PC-9 (cell line): ENCODE measurements around the gene OR5V1. TPM values are rescaled to one million over a fixed set of nuclear protein-coding genes. Genes with fewer than 3 reads are reported as not detected.

Experiments used
- BruUV-seq: library from RNA; stranded (reverse); fragments of 400-500 nt; replicated peaks from 2 replicates; lab custom pipeline; 2021; lab: Mats Ljungman, UMichigan
- CTCF ChIA-PET: fragments of 300-600 bp; sonication (Branson Sonifier 250); formaldehyde crosslinking; loops from one replicate; lab custom pipeline; 2022; ENCODE audit warnings: antibody characterized with exemption; lab: Charles Lee
- POLR2A ChIA-PET: fragments of 300-600 bp; sonication (Branson Sonifier 250); formaldehyde crosslinking; loops from one replicate; lab custom pipeline; 2022; ENCODE audit warnings: antibody characterized with exemption; ENCODE audit not compliant: unreplicated experiment; lab: Charles Lee
- DNase-seq, 2 experiments: peaks; one replicate each; pipeline versions ENCODE4 v3.0.0 to v3.0.0-alpha.2; 2015 to 2022; ENCODE audit warnings: mixed read lengths in 1 of 2
- H2AFZ ChIP-seq: fragments of 200-600 bp; sonication (generic); 2 replicates; pipeline ENCODE4 v1.8.1; 2017; ENCODE audit warnings: antibody characterized with exemption
- H3F3A ChIP-seq: fragments of 200-600 bp; sonication (generic); 2 replicates; pipeline ENCODE4 v1.8.1; 2017; ENCODE audit warnings: antibody characterized with exemption, mild to moderate bottlenecking, low read depth; ENCODE audit not compliant: insufficient read depth
- H3K27ac ChIP-seq: fragments of 200-600 bp; sonication (generic); 2 replicates; pipeline ENCODE4 v1.6.1; 2016; ENCODE audit warnings: mixed run types
- H3K27me3 ChIP-seq: fragments of 200-600 bp; sonication (generic); 2 replicates; pipeline ENCODE4 v1.6.1; 2016; ENCODE audit warnings: low read depth, mixed run types; ENCODE audit not compliant: insufficient read depth
- H3K36me3 ChIP-seq: fragments of 200-600 bp; sonication (generic); 2 replicates; pipeline ENCODE4 v1.6.1; 2016; ENCODE audit warnings: low read depth, mixed run types
- H3K4me1 ChIP-seq: fragments of 200-600 bp; sonication (generic); replicated peaks from 2 replicates; pipeline ENCODE4 v1.6.1; 2016; ENCODE audit warnings: mixed run types; ENCODE audit not compliant: insufficient read depth
- H3K4me2 ChIP-seq: fragments of 200-600 bp; sonication (generic); 2 replicates; pipeline ENCODE4 v1.6.1; 2017; ENCODE audit warnings: mixed run types
- H3K4me3 ChIP-seq: fragments of 200-600 bp; sonication (generic); 2 replicates; pipeline ENCODE4 v1.6.1; 2016; ENCODE audit warnings: mixed run types
- H3K79me2 ChIP-seq: fragments of 200-600 bp; sonication (generic); 2 replicates; pipeline ENCODE4 v1.6.1; 2017; ENCODE audit warnings: low read depth, mixed run types
- H3K9me2 ChIP-seq: fragments of 200-600 bp; sonication (generic); 2 replicates; pipeline ENCODE4 v1.8.1; 2017; ENCODE audit warnings: mild to moderate bottlenecking; ENCODE audit not compliant: insufficient read depth
- H3K9me3 ChIP-seq: fragments of 200-600 bp; sonication (generic); 2 replicates; pipeline ENCODE4 v1.8.1; 2016; ENCODE audit warnings: low read depth; ENCODE audit not compliant: insufficient read depth
- H4K20me1 ChIP-seq: fragments of 200-600 bp; sonication (generic); 2 replicates; pipeline ENCODE4 v1.8.1; 2017; ENCODE audit not compliant: insufficient read depth
- CTCF ChIP-seq: fragments of 200-600 bp; sonication (generic); conservative IDR thresholded peaks from 2 replicates; pipeline ENCODE4 v1.6.1; 2017; ENCODE audit warnings: mixed run types, antibody characterized with exemption, mild to moderate bottlenecking, moderate library complexity
- EZH2 ChIP-seq: fragments of 200-600 bp; sonication (generic); IDR thresholded peaks from 2 replicates; pipeline ENCODE4 v1.8.0; 2017; ENCODE audit warnings: antibody characterized with exemption, low read depth
- intact Hi-C: fragments of 100-400 bp; cut with micrococcal nuclease; formaldehyde crosslinking; loops from one replicate; pipeline ENCODE4 v1.10.0; 2022; ENCODE audit not compliant: unreplicated experiment
- total RNA-seq: library from RNA; stranded (reverse); gene quantifications from 2 replicates; pipeline ENCODE4 v1.2.3, GENCODE V29; 2021

The OR5V1 gene
- total RNA-seq, 1 experiment from 2014 or later = not detected

- no peaks in the 10 kb centered on the region for H3K79me2 ChIP-seq
- no peaks in the 10 kb centered on the region for H3K9me2 ChIP-seq
- ChIA-PET POLR2A (no interaction called here), CTCF (no interaction called here)
- DNase-seq = no peak
- no peak for TF ChIP-seq EZH2
- TF ChIP-seq CTCF = no peak
- H3K9me3 ChIP-seq = no peaks in the 10 kb centered on the region
- H3K36me3 ChIP-seq = no peaks in the 10 kb centered on the region
- H3K27me3 ChIP-seq = 0 out of 2 replicates have a peak, but pooled peaks cover 5% of the 10 kb centered on the region
- H3K4me2 ChIP-seq = no peak overlapping the region
- no peaks in the 10 kb centered on the region for H4K20me1 ChIP-seq
- H3F3A ChIP-seq = no peaks in the 10 kb centered on the region
- H2AFZ ChIP-seq = no peak overlapping the region
- H3K27ac ChIP-seq = no peak overlapping the region
- BruUV-seq = no TSS peak
- no peak overlapping the region for H3K4me3 ChIP-seq
- no peaks in the 10 kb centered on the region for H3K4me1 ChIP-seq
- intact Hi-C loops = no loop called here
These were observed 30.9 kb upstream of the OR5V1 start for GRCh38 chr6:29399525-29399924.

GRCh38 chr6:29395331-29395730 lies 26.7 kb upstream of the OR5V1 start, which contains the start of gene OR12D2:
OR12D2 (plus strand) TSS chr6:29395631; CDS start chr6:29396700, 1,069 bp downstream.
- no peak for DNase-seq
- H3K9me3 ChIP-seq = no peaks in the 10 kb centered on the region
- H3K27ac ChIP-seq = no peak within 1 kb of the TSS
- no peaks in the 10 kb centered on the region for H3K4me1 ChIP-seq
- no peaks in the 10 kb centered on the region for H4K20me1 ChIP-seq
- intact Hi-C loops = no loop called here
- no peaks in the 10 kb centered on the region for H3K79me2 ChIP-seq
- H3K27me3 ChIP-seq = 0 out of 2 replicates have a peak, but pooled peaks cover 5% of the 10 kb centered on the region
- POLR2A ChIA-PET = no interaction called here
- H3K36me3 ChIP-seq = no peaks in the 10 kb centered on the region
- TF ChIP-seq CTCF (no peak), EZH2 (no peak)
- H3K9me2 ChIP-seq = no peaks in the 10 kb centered on the region
- H3F3A ChIP-seq = no peaks in the 10 kb centered on the region
- no peak within 1 kb of the TSS for H3K4me2 ChIP-seq
- no peak within 1 kb of the TSS for H3K4me3 ChIP-seq
- H2AFZ ChIP-seq = no peak within 1 kb of the TSS
- CTCF ChIA-PET = no interaction called here
- BruUV-seq = no TSS peak

- Histone ChIP-seq H3F3A (no peaks in the 10 kb centered on the region), H3K79me2 (no peaks in the 10 kb centered on the region), H3K4me1 (no peaks in the 10 kb centered on the region), H4K20me1 (no peaks in the 10 kb centered on the region), H3K27me3 (0 out of 2 replicates have a peak, but pooled peaks cover 4% of the 10 kb centered on the region), H3K9me3 (no peaks in the 10 kb centered on the region), H3K9me2 (no peaks in the 10 kb centered on the region), H2AFZ (no peak overlapping the region), H3K36me3 (no peaks in the 10 kb centered on the region), H3K27ac (no peak overlapping the region), H3K4me3 (no peak overlapping the region), H3K4me2 (no peak overlapping the region)
- ChIA-PET POLR2A (no interaction called here), CTCF (no interaction called here)
- TF ChIP-seq CTCF (no peak), EZH2 (no peak)
- BruUV-seq = no TSS peak
- intact Hi-C loops = no loop called here
- no peak for DNase-seq
These were observed 19.9 kb upstream of the OR5V1 start for GRCh38 chr6:29388533-29388932.
